Measurements from ENCODE around the gene RAB40C. TPM values are rescaled to one million over a fixed set of nuclear protein-coding genes. Genes with fewer than 3 reads are reported as not detected.

RAB40C gene
- total RNA-seq, 2 experiments from 2014 or later = 6.3 to 7.3 TPM

DNA sequence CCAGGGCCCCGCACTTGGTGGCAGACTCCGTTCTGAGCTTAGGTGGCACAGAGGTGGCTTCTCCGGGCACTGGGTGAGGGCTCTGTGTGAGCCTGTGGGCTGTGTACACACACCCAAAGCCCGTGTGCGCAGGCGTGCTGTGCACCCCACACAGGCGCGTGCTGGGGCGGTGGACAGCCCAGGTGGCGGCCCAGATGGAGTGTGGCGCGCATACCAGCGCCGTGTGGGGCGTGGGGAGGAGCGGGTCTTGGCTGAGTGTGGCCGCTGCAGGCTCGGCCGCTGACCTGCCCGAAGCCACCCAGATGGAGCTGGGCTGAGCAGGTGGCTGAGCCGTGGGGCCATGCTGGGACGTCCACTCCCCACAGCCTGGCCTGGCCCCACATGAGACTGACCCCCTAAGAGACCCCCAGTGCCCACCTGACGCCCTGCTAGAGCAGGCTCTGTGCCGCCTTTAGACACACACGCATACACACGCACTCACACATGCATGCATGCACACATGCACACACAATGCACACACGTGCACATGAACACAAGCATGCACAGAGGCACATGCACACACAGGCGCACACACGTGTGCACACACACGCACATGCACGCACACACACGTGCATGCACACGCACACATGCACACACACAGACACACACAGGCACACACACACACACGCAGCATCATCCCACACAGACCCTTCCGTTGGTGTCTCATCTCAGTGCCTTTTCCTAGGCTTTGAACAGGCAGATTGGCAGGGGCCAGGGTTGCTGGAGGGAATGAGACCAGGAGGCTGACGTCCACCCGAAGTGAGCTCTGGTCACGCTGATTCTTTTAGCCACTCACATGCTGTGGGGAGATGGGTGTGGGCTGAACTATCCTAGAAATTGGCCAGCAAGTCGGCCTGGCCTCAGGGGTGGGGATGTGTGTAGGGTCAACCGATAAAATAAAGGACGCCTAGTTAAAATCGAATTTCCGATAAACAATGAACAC is 27.6 kb upstream of the RAB40C start:
- no peak for DNase-seq
- H3K9me3 Mint-ChIP-seq = no peaks in the 10 kb centered on the region
- no peaks in the 10 kb centered on the region for H3K36me3 Mint-ChIP-seq (ENCODE audit: low read depth)
- peaks cover 9% of the 10 kb centered on the region for H3K4me1 Mint-ChIP-seq (ENCODE audit: low read depth)
- H3K4me3 Mint-ChIP-seq = no peak overlapping the region
- no peak overlapping the region for H3K27ac Mint-ChIP-seq
- CTCF ChIA-PET = no interaction called here
- H3K27me3 Mint-ChIP-seq (ENCODE audit: low read depth) = peaks cover 2% of the 10 kb centered on the region
- intact Hi-C loops (cut with micrococcal nuclease) = no loop called here

DNA sequence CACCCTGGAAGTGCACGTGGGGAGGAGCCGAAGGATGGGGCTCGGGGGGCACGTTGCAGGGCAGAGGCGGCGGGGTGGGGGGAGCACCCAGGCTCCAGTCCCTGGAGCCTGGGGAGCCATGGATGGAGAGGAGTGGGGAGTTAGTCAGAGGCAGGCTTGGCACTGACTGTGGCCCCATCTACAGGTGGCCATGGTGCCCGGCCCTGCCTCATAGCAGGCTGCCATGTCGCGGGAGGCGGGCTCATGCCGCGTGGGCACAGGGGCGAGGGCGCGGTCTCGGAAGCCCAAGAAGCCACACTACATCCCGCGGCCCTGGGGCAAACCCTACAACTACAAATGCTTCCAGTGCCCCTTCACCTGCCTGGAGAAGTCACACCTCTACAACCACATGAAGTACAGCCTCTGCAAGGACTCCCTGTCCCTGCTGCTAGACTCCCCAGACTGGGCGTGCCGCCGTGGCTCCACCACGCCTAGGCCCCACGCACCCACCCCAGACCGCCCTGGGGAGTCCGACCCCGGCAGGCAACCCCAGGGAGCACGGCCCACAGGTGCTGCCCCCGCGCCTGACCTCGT is 26.7 kb upstream of the RAB40C start:
- Mint-ChIP-seq H3K4me3 (no peak overlapping the region), H3K4me1 (ENCODE audit: low read depth) (peaks cover 10% of the 10 kb centered on the region), H3K27ac (no peak overlapping the region), H3K27me3 (ENCODE audit: low read depth) (peaks cover 2% of the 10 kb centered on the region), H3K36me3 (ENCODE audit: low read depth) (no peaks in the 10 kb centered on the region), H3K9me3 (no peaks in the 10 kb centered on the region)
- CTCF ChIA-PET = no interaction called here
- no peak for DNase-seq
- intact Hi-C loops (cut with micrococcal nuclease) = no loop called here

GRCh38 chr16:564690-565418 is 25.0 kb upstream of the RAB40C start:
- intact Hi-C loops (cut with micrococcal nuclease) = no loop called here
- H3K36me3 Mint-ChIP-seq (ENCODE audit: low read depth) = no peaks in the 10 kb centered on the region
- CTCF ChIA-PET = no interaction called here
- no peak overlapping the region for H3K27ac Mint-ChIP-seq
- peaks cover 17% of the 10 kb centered on the region for H3K4me1 Mint-ChIP-seq (ENCODE audit: low read depth)
- H3K4me3 Mint-ChIP-seq = no peak overlapping the region
- H3K9me3 Mint-ChIP-seq = no peaks in the 10 kb centered on the region
- no peaks in the 10 kb centered on the region for H3K27me3 Mint-ChIP-seq (ENCODE audit: low read depth)
- DNase-seq = no peak

DNA sequence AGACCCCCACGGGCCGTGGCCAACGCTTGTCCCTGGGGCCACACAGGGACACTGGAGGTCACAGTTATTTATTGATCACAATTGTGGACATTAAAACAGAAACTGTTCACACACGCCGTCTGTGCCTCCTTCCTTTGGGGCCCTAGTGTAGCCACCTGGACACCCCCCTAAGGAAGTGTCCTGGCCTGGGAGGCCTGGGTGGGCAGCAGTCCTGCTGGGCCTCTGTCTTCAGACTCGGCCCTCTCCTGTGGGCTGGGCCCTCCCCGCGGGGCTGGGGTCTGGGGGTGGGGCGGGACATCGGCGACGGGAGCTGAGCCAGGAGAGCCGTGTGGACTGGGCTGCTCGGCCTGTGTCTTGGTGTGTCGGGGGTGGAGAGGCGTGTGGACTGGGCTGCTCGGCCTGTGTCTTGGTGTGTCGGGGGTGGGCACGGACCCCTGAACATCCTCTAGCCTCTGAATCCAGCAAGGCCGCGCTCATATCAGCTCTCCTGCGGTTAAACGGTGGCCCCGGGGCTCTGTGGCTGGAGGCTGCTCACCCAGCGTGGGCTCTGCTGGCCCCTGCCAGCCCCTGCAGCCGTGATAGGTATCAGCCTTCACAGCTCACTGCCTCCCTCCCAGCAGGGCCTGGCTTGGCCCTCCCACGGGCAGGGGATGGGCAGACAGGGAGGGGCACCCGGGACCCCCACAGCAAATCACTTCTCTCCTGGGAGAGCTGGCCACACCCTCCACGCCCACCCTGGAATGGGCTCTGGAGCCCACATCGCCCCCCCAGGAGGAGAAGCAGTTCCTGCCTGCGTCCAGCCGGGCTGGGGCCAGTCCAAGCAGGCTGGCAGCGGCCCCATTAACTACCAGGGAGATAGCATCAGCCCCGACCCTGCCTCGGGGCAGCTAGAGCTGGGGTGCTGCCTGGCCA is 24.2 kb upstream of the RAB40C start:
- intact Hi-C loops (cut with micrococcal nuclease) = loop anchor here (2.0 kb wide), 1 partner anchor 23 kb away; no protein-coding TSS in a partner anchor
- Mint-ChIP-seq H3K4me3 (no peak overlapping the region), H3K36me3 (ENCODE audit: low read depth) (no peaks in the 10 kb centered on the region), H3K9me3 (no peaks in the 10 kb centered on the region), H3K27ac (no peak overlapping the region), H3K27me3 (ENCODE audit: low read depth) (no peaks in the 10 kb centered on the region), H3K4me1 (ENCODE audit: low read depth) (peaks cover 18% of the 10 kb centered on the region)
- CTCF ChIA-PET = no interaction called here
- DNase-seq = no peak

GRCh38 chr16:566475-567372 is 23.1 kb upstream of the RAB40C start, which contains the start of gene NHLRC4:
TSS of gene NHLRC4 (plus strand) at chr16:567005. CDS start at chr16:568048, 1,043 bp downstream.
- H3K4me3 Mint-ChIP-seq = peak within 1 kb of the TSS; percentile 39
- H3K9me3 Mint-ChIP-seq = no peaks in the 10 kb centered on the region
- peak; percentile 74 for DNase-seq
- H3K4me1 Mint-ChIP-seq (ENCODE audit: low read depth) = peaks cover 28% of the 10 kb centered on the region
- CTCF ChIA-PET = interaction anchor here (1.0 kb wide), 1 partner anchor 13 kb away, joined by 4 read pairs; no protein-coding TSS in a partner anchor
- H3K27ac Mint-ChIP-seq = peak within 1 kb of the TSS; percentile 78
- intact Hi-C loops (cut with micrococcal nuclease) = loop anchor here (2.0 kb wide), 1 partner anchor 22 kb away; no protein-coding TSS in a partner anchor
- no peaks in the 10 kb centered on the region for H3K36me3 Mint-ChIP-seq (ENCODE audit: low read depth)
- H3K27me3 Mint-ChIP-seq (ENCODE audit: low read depth) = no peaks in the 10 kb centered on the region

- H3K4me1 Mint-ChIP-seq (ENCODE audit: low read depth) = peaks cover 29% of the 10 kb centered on the region
- no peaks in the 10 kb centered on the region for H3K36me3 Mint-ChIP-seq (ENCODE audit: low read depth)
- CTCF ChIA-PET = interaction anchor here (1.0 kb wide), 1 partner anchor 12 kb away, joined by 4 read pairs; no protein-coding TSS in a partner anchor
- H3K27me3 Mint-ChIP-seq (ENCODE audit: low read depth) = no peaks in the 10 kb centered on the region
- H3K9me3 Mint-ChIP-seq = no peaks in the 10 kb centered on the region
- intact Hi-C loops (cut with micrococcal nuclease) = loop anchor here (2.0 kb wide), 1 partner anchor 21 kb away; no protein-coding TSS in a partner anchor
- peak overlapping the region; percentile 39 for H3K4me3 Mint-ChIP-seq
- peak overlapping the region; percentile 78 for H3K27ac Mint-ChIP-seq
- no peak for DNase-seq
Observed at GRCh38 chr16:567373-568256, 22.3 kb upstream of the RAB40C start.

GRCh38 chr16:568401-569258 is 21.2 kb upstream of the RAB40C start:
- Mint-ChIP-seq H3K36me3 (ENCODE audit: low read depth) (no peaks in the 10 kb centered on the region), H3K27ac (peak overlapping the region; percentile 90), H3K4me3 (peak overlapping the region; percentile 86), H3K4me1 (ENCODE audit: low read depth) (peaks cover 29% of the 10 kb centered on the region), H3K27me3 (ENCODE audit: low read depth) (no peaks in the 10 kb centered on the region), H3K9me3 (no peaks in the 10 kb centered on the region)
- CTCF ChIA-PET = no interaction called here
- intact Hi-C loops (cut with micrococcal nuclease) = loop anchor here (1.0 kb wide), 1 partner anchor 41 kb away; the partner anchor contains the start of gene CAPN15
- DNase-seq = no peak

DNA sequence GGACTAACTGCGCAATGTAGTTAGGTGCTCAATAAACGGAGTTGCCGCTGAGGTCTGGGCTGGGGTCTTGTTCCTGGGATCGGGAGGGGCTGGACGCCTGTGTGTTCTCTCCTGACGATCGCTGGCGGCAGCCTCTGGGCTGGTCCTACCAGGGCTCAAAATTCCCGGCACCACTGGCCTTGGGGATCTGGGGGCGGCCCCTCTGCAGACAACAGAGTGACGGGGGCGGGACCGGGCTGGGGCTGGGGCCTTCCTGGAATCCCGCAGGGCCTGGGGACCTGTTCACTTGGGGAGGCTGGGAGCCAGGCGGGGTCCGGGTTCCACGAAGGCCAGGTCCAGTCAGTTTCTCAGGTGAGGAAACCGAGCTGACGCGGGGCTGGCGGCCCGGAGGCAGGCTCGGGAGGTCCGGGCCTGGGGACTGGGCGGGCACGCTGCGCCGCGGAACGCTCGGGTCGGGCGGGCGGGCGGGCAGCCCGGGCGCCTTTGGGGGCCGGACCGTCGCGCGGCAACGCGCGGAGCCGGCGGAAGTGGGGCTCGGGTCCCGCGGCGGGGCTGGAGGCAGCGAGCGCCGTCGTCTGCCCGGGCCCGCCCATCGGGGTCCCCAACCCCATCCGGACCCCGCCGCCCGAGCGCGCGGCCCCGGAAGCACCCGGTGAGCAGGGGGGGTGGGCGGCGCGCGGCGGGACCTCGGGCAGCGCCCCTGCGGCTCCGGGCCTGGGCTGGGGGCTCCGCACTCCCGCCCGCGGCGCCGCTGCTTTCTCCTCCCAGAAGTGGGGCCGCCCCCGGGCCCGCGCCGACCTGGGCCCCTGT is 20.2 kb upstream of the RAB40C start, which contains the start of gene PIGQ:
TSS of gene PIGQ (plus strand) at position 524 of the 810 bp plus-strand sequence. CDS start 4,107 bp downstream, outside the sequence.
- Mint-ChIP-seq H3K4me3 (peak within 1 kb of the TSS; percentile 86), H3K9me3 (no peaks in the 10 kb centered on the region), H3K4me1 (ENCODE audit: low read depth) (peaks cover 29% of the 10 kb centered on the region), H3K27me3 (ENCODE audit: low read depth) (no peaks in the 10 kb centered on the region), H3K36me3 (ENCODE audit: low read depth) (no peaks in the 10 kb centered on the region), H3K27ac (peak within 1 kb of the TSS; percentile 90)
- intact Hi-C loops (cut with micrococcal nuclease) = loop anchor here (1.0 kb wide), 2 partner anchors 20 to 42 kb away; partner anchors contain the start of gene CAPN15
- CTCF ChIA-PET = no interaction called here
- DNase-seq = peak; percentile 67
